ENCODE measurements around the gene PGLYRP3. TPM values are rescaled to one million over a fixed set of nuclear protein-coding genes. Genes with fewer than 3 reads are reported as not detected.

The PGLYRP3 gene
- total RNA-seq, 1 donor from 2014 or later: not detected

GRCh38 chr1:153253076-153253475 lies 59.7 kb downstream of the PGLYRP3 start:
- H3K4me3 ChIP-seq (ENCODE audit: low read depth, low read length): no peak overlapping the region
- no peak for DNase-seq (ENCODE audit: low read depth)
- TF ChIP-seq CTCF (conservative IDR thresholded peaks at IDR 0.05; ENCODE audit: low read depth, low read length): no peak

- no peak overlapping the region for H3K4me3 ChIP-seq (ENCODE audit: low read depth, low read length)
- no peak for DNase-seq (ENCODE audit: low read depth)
- TF ChIP-seq CTCF (conservative IDR thresholded peaks at IDR 0.05; ENCODE audit: low read depth, low read length): no peak
Observed at GRCh38 chr1:153251988-153252387, 60.8 kb downstream of the PGLYRP3 start.

- no peak overlapping the region for H3K4me3 ChIP-seq (ENCODE audit: low read depth, low read length)
Observed at GRCh38 chr1:153251562-153251961, 61.2 kb downstream of the PGLYRP3 start.

GRCh38 chr1:153251087-153251486 lies 61.7 kb downstream of the PGLYRP3 start:
- no peak overlapping the region for H3K4me3 ChIP-seq (ENCODE audit: low read depth, low read length)
- TF ChIP-seq CTCF (conservative IDR thresholded peaks at IDR 0.05; ENCODE audit: low read depth, low read length): no peak
- no peak for DNase-seq (ENCODE audit: low read depth)

More at GRCh38 chr1:153251562-153251961, 61.2 kb downstream of the PGLYRP3 start:
- no peak for TF ChIP-seq CTCF (conservative IDR thresholded peaks at IDR 0.05; ENCODE audit: low read depth, low read length)
- no peak for DNase-seq (ENCODE audit: low read depth)

GRCh38 chr1:153250166-153250565 lies 62.6 kb downstream of the PGLYRP3 start:
- TF ChIP-seq CTCF (conservative IDR thresholded peaks at IDR 0.05; ENCODE audit: low read depth, low read length): no peak
- DNase-seq (ENCODE audit: low read depth): no peak
- no peak overlapping the region for H3K4me3 ChIP-seq (ENCODE audit: low read depth, low read length)

- H3K4me3 ChIP-seq (ENCODE audit: low read depth, low read length): no peak overlapping the region
- TF ChIP-seq CTCF (conservative IDR thresholded peaks at IDR 0.05; ENCODE audit: low read depth, low read length): no peak
- DNase-seq (ENCODE audit: low read depth): no peak
Observed at GRCh38 chr1:153248176-153248879, 64.4 kb downstream of the PGLYRP3 start.

Other genes starting within 250 kb of the PGLYRP3 start
- gene SPRR2B, start 241.3 kb downstream of the PGLYRP3 start, total RNA-seq: not detected in 2 replicates
- not detected in 2 replicates for gene SPRR2E, start 218.4 kb downstream of the PGLYRP3 start, total RNA-seq
- gene SPRR2F, start 199.4 kb downstream of the PGLYRP3 start, total RNA-seq: not detected in 2 replicates
- gene SPRR2G, start 162.1 kb downstream of the PGLYRP3 start, total RNA-seq: not detected in 2 replicates
- gene LELP1, start 109.5 kb downstream of the PGLYRP3 start, total RNA-seq: not detected in 2 replicates
- gene PRR9, start 95.4 kb downstream of the PGLYRP3 start, total RNA-seq: 0.72 TPM in 1 of 2 replicates, not detected in the other
- gene LORICRIN, start 53.3 kb downstream of the PGLYRP3 start, total RNA-seq: not detected in 2 replicates
- not detected in 2 replicates for gene PGLYRP4, start 35.9 kb upstream of the PGLYRP3 start, total RNA-seq
- 18.9 and 88.6 TPM in 2 replicates for gene S100A9, start 44.9 kb upstream of the PGLYRP3 start, total RNA-seq
- not detected in 2 replicates for gene S100A12, start 62.7 kb upstream of the PGLYRP3 start, total RNA-seq
- gene S100A8, start 78.1 kb upstream of the PGLYRP3 start, total RNA-seq: not detected in 2 replicates
- gene S100A7A, start 103.6 kb upstream of the PGLYRP3 start, total RNA-seq: not detected in 2 replicates
- gene S100A7, start 147.7 kb upstream of the PGLYRP3 start, total RNA-seq: not detected in 2 replicates
- 1,217 and 1,569 TPM in 2 replicates for gene S100A6, start 223.0 kb upstream of the PGLYRP3 start, total RNA-seq
- 2.7 and 4.0 TPM in 2 replicates for gene S100A5, start 228.0 kb upstream of the PGLYRP3 start, total RNA-seq
- gene S100A4, start 232.9 kb upstream of the PGLYRP3 start, total RNA-seq: 31.2 and 33.8 TPM in 2 replicates
- gene S100A3, start 236.3 kb upstream of the PGLYRP3 start, total RNA-seq: 10.2 and 27.6 TPM in 2 replicates